ENCODE data around the gene KIAA1217.

The KIAA1217 gene

DNA sequence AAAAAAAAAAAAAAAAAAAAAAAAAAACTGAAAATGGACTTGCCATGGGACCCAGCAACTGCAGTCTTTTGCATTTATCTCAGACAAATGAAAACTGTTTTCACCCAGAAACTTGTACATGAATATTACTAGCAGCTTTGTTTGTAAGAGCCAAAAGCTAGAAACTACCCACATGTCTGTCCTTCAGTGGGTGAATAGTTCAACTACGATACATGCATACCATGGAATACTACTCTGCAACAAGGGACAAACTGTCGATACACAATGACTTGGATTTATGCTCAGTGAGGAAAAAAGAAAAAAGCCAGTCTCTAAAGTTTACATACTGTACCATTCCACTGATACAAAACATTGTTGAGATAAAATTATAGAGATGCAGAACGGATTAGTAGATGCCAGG, 195.6 kb downstream of the KIAA1217 start:
- DNase-seq (ENCODE audit: low read depth, low spot score), result no peak
- POLR2A ChIA-PET, result interaction anchor here (0.6 kb wide), 1 partner anchor 79 kb away, joined by 3 read pairs; no protein-coding TSS in a partner anchor
- H3K4me3 ChIP-seq (ENCODE audit: low read depth, low read length), result no peak overlapping the region
- CTCF ChIA-PET, result interaction anchor here (1.1 kb wide), 1 partner anchor 40 kb away, joined by 3 read pairs; no protein-coding TSS in a partner anchor
- no peak for TF ChIP-seq CTCF (IDR thresholded peaks at IDR 0.05; ENCODE audit: insufficient read depth, low read length, missing control alignments)

DNA sequence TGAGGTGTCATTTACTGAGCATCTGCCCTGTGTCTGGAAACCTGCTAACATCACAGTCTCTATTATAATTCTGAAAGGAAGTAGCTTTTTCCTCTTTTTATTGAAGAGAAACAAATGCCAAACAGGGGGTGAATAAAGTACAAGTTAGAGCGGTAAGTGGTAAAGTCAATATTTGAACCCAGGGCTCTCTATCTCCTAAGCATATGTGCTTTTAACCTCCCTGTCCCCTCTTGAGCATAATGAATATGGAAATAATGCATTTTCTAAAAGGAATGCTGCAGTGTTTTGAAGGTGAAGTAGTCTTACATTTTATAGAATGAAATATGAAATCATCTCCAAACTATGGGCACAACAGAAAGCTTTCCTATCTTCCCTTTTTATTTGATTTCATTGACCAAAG, 196.7 kb downstream of the KIAA1217 start:
- ChIA-PET POLR2A (no interaction called here), CTCF (interaction anchor here (0.8 to 2.2 kb wide), 3 partner anchors 23 to 209 kb away, joined by 3 to 8 read pairs (median 3); no protein-coding TSS in a partner anchor)
- no peak for TF ChIP-seq CTCF (IDR thresholded peaks at IDR 0.05; ENCODE audit: insufficient read depth, low read length, missing control alignments)
- no peak for DNase-seq (ENCODE audit: low read depth, low spot score)
- H3K4me3 ChIP-seq (ENCODE audit: low read depth, low read length), result no peak overlapping the region

- no peak for TF ChIP-seq CTCF (IDR thresholded peaks at IDR 0.05; ENCODE audit: insufficient read depth, low read length, missing control alignments)
- ChIA-PET CTCF (interaction anchor here (1.1 to 2.2 kb wide), 4 partner anchors 10 to 112 kb away, joined by 3 to 8 read pairs (median 3); no protein-coding TSS in a partner anchor), POLR2A (no interaction called here)
- H3K4me3 ChIP-seq (ENCODE audit: low read depth, low read length), result no peak overlapping the region
- DNase-seq (ENCODE audit: low read depth, low spot score), result no peak
Measured at GRCh38 chr10:24406809-24407483, 198.0 kb downstream of the KIAA1217 start.

GRCh38 chr10:24407928-24408327, 199.0 kb downstream of the KIAA1217 start:
- H3K4me3 ChIP-seq (ENCODE audit: low read depth, low read length), result no peak overlapping the region
- no peak for TF ChIP-seq CTCF (IDR thresholded peaks at IDR 0.05; ENCODE audit: insufficient read depth, low read length, missing control alignments)
- ChIA-PET POLR2A (no interaction called here), CTCF (interaction anchor here (1.1 to 2.2 kb wide), 4 partner anchors 9 to 111 kb away, joined by 3 to 8 read pairs (median 3); no protein-coding TSS in a partner anchor)
- DNase-seq (ENCODE audit: low read depth, low spot score), result no peak

- no peak overlapping the region for H3K4me3 ChIP-seq (ENCODE audit: low read depth, low read length)
- TF ChIP-seq CTCF (IDR thresholded peaks at IDR 0.05; ENCODE audit: insufficient read depth, low read length, missing control alignments), result no peak
- ChIA-PET POLR2A (no interaction called here), CTCF (interaction anchor here (1.7 kb wide), 1 partner anchor 30 kb away, joined by 3 read pairs; no protein-coding TSS in a partner anchor)
- DNase-seq (ENCODE audit: low read depth, low spot score), result no peak
Measured at GRCh38 chr10:24408365-24408764, 199.4 kb downstream of the KIAA1217 start.

- CTCF ChIA-PET, result interaction anchor here (0.6 to 1.2 kb wide), 2 partner anchors 30 to 55 kb away, joined by 3 read pairs; no protein-coding TSS in a partner anchor
Measured at GRCh38 chr10:24414597-24414996, 205.7 kb downstream of the KIAA1217 start.

More at GRCh38 chr10:24414597-24414996, 205.7 kb downstream of the KIAA1217 start:
- POLR2A ChIA-PET, result no interaction called here
- no peak overlapping the region for H3K4me3 ChIP-seq (ENCODE audit: low read depth, low read length)
- no peak for DNase-seq (ENCODE audit: low read depth, low spot score)
- TF ChIP-seq CTCF (IDR thresholded peaks at IDR 0.05; ENCODE audit: insufficient read depth, low read length, missing control alignments), result no peak
